ENCODE measurements around the gene PIWIL4.
"Not testable (repeated sequence)": the region's sequence is repeated elsewhere in the genome, so short reads cannot be mapped to it uniquely, and the experiment has no call there.

The PIWIL4 gene

DNA sequence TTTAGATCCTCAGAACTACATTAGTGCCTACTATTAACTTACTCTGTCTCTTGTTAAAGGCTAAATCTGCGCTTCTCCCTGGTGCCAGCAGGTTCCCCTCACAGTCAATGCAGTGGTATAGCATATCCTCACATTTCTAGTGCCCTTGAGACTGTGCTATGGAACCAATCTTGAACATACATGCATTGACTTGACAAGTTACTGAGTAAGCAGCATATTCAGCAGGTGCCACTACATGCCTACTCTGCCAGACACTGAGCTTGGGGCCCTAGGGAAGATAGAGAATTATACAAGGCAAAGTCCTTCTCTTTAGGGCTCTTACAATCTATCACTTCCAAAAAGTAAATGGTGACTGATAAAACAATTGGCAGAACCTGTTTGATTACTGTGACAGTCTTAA is 20.3 kb upstream of the PIWIL4 start:
- no peak overlapping the region for H3K4me3 ChIP-seq (ENCODE audit: low read depth, low read length)
- DNase-seq (ENCODE audit: low read depth) = no peak
- TF ChIP-seq, protein P1, sequence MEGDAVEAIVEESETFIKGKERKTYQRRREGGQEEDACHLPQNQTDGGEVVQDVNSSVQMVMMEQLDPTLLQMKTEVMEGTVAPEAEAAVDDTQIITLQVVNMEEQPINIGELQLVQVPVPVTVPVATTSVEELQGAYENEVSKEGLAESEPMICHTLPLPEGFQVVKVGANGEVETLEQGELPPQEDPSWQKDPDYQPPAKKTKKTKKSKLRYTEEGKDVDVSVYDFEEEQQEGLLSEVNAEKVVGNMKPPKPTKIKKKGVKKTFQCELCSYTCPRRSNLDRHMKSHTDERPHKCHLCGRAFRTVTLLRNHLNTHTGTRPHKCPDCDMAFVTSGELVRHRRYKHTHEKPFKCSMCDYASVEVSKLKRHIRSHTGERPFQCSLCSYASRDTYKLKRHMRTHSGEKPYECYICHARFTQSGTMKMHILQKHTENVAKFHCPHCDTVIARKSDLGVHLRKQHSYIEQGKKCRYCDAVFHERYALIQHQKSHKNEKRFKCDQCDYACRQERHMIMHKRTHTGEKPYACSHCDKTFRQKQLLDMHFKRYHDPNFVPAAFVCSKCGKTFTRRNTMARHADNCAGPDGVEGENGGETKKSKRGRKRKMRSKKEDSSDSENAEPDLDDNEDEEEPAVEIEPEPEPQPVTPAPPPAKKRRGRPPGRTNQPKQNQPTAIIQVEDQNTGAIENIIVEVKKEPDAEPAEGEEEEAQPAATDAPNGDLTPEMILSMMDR (conservative IDR thresholded peaks at IDR 0.05; ENCODE audit: low read depth, low read length) = peak; percentile 11

DNA sequence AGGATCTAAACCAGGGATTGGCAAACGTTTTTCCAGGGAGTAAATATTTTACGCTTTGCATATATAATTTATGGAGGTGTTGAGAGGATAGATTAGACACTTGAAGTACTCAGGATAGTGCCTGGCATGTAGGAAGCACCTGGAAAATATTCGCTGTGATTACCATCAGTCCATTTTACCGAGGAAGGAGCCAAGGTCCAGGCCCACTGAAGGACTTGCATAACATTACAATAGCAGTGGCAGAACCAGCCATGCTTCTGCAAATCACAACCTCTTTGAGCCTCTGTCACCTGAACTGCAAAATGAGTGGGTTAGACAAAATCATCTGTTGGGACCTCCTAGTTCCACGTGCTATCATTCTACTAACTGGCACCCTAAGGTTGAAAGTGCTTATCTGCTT is 18.0 kb upstream of the PIWIL4 start:
- TF ChIP-seq, protein P1 (conservative IDR thresholded peaks at IDR 0.05; ENCODE audit: low read depth, low read length) = no peak
- no peak for DNase-seq (ENCODE audit: low read depth)
- H3K4me3 ChIP-seq (ENCODE audit: low read depth, low read length) = no peak overlapping the region

DNA sequence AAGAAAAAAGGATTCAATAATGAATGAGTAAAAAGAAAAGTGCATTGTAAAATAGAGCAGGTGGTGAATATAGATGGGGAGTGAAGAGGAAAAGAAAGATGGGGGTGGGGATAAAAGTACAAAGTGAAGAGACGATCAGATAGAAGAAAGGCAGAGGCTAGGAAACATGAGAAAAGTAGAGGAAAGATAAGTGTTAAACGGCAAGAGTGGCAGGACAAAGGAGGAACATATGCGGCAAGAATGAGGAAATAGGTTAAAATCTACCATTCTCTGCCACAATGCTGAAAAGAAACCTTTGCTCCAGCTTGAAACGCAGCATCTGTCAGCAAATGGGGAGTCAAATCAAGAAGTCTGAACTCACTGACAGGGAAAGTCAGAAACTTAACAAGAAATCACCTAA is 16.7 kb upstream of the PIWIL4 start:
- no peak for DNase-seq (ENCODE audit: low read depth)
- H3K4me3 ChIP-seq (ENCODE audit: low read depth, low read length) = no peak overlapping the region
- TF ChIP-seq, protein P1 (conservative IDR thresholded peaks at IDR 0.05; ENCODE audit: low read depth, low read length) = no peak

DNA sequence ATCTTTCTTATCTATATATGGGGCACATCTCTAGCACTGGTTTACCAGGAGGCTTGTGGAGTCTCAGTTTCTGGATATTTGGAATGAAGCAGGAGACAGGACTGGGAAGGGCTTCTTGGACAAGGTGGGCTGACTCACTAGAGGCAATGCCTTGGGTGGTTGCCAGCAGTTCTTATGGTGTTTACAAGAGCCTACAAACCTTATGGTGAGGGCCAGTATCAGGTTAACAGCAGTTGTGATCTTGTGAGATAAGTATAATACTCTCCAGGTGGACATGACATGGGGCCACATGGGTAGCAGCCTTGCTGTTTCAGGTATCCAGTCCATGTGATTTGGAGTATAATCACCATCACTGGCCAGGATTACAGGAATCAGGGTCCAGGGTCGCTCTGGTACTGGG is 13.2 kb upstream of the PIWIL4 start:
- DNase-seq (ENCODE audit: low read depth) = peak; percentile 81
- TF ChIP-seq, protein P1 (conservative IDR thresholded peaks at IDR 0.05; ENCODE audit: low read depth, low read length) = no peak
- no peak overlapping the region for H3K4me3 ChIP-seq (ENCODE audit: low read depth, low read length)

DNA sequence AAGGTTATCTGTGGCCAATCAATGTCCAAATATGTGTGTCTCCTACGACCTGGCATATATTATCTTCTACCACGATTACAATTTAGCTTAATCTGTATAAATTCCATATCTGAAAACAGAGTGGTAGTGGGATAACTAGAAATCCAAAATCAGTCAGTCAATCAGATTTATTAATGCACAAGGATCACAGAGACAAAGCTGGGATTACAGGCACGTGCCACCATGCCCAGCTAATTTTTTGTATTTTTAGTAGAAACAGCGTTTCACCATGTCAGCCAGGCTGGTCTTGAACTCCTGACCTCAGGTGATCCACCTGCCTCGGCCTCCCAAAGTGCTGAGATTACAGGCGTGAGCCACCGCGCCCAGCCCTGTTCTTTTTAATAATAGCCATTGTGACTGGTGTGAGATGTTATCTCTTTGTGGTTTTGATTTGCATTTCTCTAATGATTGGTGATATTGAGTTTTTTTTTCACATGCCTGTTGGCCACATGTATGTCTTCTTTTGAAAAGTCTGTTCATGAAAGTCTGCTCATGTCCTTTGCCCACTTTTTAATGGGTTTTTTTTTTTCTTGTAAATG is 11.3 kb upstream of the PIWIL4 start:
- DNase-seq (ENCODE audit: low read depth); H3K4me3 ChIP-seq (ENCODE audit: low read depth, low read length): not testable (repeated sequence)

DNA sequence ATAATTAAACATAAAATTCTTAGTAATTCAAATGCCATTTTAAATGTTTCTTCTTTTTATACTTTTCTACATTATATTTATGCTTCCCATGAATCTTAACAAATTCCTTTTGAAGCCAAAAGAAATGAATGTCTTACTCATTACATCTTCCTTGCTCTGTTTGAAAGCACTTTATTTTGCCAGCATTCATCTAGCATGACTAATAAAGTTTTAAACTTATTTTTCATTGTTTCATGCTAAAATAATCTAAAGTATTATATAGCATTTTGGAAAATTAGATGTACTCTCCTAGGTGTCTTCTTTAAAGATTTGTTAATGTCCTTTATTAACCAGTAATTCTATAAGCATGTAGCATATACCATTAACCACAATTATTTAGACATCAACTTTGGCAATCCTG is 9.7 kb upstream of the PIWIL4 start:
- H3K4me3 ChIP-seq (ENCODE audit: low read depth, low read length) = no peak overlapping the region
- DNase-seq (ENCODE audit: low read depth) = peak; percentile 32
- TF ChIP-seq, protein P1 (conservative IDR thresholded peaks at IDR 0.05; ENCODE audit: low read depth, low read length) = no peak

DNA sequence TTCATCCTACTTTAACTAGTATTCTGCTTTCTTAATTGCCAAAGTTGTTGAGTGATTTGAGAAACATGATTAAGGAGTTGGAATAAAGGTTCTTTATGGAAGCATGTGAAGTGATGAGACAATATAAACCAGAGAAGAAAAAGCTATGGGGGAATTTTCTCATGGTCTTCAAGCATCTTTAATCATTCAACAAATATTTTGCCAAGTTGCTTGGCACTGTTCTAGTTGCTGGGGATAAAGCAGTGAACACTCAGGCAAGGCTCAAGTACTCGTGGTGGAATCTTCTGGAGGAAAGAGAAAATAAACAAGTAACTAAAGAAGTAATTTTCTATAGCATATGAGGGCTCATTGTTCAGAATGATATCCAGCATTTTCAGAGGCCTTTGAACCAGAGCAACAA is 9.2 kb upstream of the PIWIL4 start:
- no peak overlapping the region for H3K4me3 ChIP-seq (ENCODE audit: low read depth, low read length)
- TF ChIP-seq, protein P1 (conservative IDR thresholded peaks at IDR 0.05; ENCODE audit: low read depth, low read length) = no peak
- DNase-seq (ENCODE audit: low read depth) = no peak
